ENCODE data around the gene MOB3A.

DNA sequence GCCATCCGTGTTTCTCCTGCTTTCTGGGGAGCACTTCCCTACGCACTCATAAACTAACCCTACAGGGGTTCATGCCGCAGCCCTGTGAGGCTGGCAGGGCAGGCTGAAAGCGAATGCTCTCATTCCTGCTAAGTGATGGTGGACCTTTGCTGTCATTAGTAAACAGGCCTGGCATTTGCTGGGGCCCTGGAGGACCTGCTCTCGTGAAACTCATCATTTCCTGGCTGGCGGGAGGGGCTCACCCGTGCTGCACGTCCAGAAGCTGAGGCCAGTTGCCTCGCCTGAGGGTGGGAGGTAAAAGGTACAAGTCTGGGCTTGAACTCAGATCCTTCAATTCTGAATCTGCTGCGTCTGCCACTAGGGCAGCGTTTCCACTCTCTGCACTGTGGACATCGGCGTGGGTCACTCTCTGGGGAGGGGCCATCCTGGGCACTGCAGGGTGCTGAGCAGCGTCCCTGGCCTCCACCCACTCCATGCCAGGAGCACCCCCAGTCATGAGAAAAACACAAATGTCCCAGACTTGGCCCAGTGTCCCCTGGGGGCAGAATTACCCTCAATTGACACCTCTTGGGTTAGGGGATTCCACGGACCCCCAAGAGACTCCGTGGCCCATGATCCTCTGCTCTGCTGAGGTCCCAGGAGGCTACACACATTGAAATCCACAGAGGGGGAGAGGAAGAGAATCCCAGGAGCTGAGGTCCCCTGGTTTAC lies 7.0 kb downstream of the MOB3A start:
- TF ChIP-seq, protein P1, sequence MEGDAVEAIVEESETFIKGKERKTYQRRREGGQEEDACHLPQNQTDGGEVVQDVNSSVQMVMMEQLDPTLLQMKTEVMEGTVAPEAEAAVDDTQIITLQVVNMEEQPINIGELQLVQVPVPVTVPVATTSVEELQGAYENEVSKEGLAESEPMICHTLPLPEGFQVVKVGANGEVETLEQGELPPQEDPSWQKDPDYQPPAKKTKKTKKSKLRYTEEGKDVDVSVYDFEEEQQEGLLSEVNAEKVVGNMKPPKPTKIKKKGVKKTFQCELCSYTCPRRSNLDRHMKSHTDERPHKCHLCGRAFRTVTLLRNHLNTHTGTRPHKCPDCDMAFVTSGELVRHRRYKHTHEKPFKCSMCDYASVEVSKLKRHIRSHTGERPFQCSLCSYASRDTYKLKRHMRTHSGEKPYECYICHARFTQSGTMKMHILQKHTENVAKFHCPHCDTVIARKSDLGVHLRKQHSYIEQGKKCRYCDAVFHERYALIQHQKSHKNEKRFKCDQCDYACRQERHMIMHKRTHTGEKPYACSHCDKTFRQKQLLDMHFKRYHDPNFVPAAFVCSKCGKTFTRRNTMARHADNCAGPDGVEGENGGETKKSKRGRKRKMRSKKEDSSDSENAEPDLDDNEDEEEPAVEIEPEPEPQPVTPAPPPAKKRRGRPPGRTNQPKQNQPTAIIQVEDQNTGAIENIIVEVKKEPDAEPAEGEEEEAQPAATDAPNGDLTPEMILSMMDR (IDR thresholded peaks at IDR 0.05; ENCODE audit: low read depth, low read length, poor library complexity, severe bottlenecking), result peak; percentile 23
- TF ChIP-seq EZH2phosphoT487 (IDR thresholded peaks at IDR 0.05; ENCODE audit: borderline replicate concordance, low read length), result no peak
